SU-DHL-6 (cell line): ENCODE results near the gene ZDHHC17.

ENCODE experiments used
- EZH2phosphoT487 ChIP-seq: fragments of 200-600 bp; sonication (generic), shearing (Covaris generic); conservative IDR thresholded peaks from 2 replicates; pipeline ENCODE4 v1.6.1; 2018; ENCODE audit warnings: mild to moderate bottlenecking, antibody characterized with exemption, low read length, moderate library complexity, mixed read lengths
- TF ChIP-seq, protein P1 (sequence below): fragments of 200-600 bp; sonication (generic); IDR thresholded peaks from one replicate; pipeline ENCODE4 v1.5.1; 2017; ENCODE audit warnings: antibody characterized with exemption, mild to moderate bottlenecking, low read length, moderate library complexity; ENCODE audit not compliant: insufficient read depth, poor library complexity, severe bottlenecking

DNA sequence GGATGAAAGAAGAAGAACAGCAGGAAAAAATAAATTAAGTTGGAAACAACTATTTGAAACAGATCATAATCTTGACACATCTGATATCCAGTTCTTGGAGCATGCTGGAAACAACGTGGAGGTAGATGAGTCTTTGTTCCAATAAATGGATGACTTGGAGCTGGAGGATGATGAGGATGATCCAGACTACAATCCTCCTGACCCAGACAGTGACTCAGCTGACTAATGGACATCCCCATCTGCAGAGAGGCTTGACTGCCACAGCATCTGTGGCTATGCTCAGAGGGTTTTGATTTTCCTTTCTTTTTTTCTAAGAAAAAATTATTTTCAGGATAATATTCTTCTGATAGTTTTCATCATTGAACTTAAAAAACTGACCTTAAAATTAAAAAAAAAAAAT, 6.2 kb upstream of the ZDHHC17 start:
- TF ChIP-seq, protein P1, sequence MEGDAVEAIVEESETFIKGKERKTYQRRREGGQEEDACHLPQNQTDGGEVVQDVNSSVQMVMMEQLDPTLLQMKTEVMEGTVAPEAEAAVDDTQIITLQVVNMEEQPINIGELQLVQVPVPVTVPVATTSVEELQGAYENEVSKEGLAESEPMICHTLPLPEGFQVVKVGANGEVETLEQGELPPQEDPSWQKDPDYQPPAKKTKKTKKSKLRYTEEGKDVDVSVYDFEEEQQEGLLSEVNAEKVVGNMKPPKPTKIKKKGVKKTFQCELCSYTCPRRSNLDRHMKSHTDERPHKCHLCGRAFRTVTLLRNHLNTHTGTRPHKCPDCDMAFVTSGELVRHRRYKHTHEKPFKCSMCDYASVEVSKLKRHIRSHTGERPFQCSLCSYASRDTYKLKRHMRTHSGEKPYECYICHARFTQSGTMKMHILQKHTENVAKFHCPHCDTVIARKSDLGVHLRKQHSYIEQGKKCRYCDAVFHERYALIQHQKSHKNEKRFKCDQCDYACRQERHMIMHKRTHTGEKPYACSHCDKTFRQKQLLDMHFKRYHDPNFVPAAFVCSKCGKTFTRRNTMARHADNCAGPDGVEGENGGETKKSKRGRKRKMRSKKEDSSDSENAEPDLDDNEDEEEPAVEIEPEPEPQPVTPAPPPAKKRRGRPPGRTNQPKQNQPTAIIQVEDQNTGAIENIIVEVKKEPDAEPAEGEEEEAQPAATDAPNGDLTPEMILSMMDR = no peak
- TF ChIP-seq EZH2phosphoT487 = no peak
